ENCODE results near the gene GDPGP1. TPM values are rescaled to one million over a fixed set of nuclear protein-coding genes. Genes with fewer than 3 reads are reported as not detected.

Gene GDPGP1
- total RNA-seq, 4 donors from 2014 or later: 2.6 to 5.5 (median 3.9) TPM

GRCh38 chr15:90194655-90195054, 39.4 kb upstream of the GDPGP1 start:
- 78 to 80% methylated on average over 2 of the region's 2 CpGs for WGBS, 2 donors
- intact Hi-C loops (cut with DNase I; ENCODE audit: low total_unique reads): no loop called here
- no peak overlapping the region for H3K4me3 ChIP-seq (ENCODE audit: low read depth, poor library complexity, severe bottlenecking)
- TF ChIP-seq CTCF (IDR thresholded peaks at IDR 0.05): no peak
- no peak for DNase-seq (ENCODE audit: low spot score in 2 of 2)

GRCh38 chr15:90200534-90201129, 33.4 kb upstream of the GDPGP1 start:
- peak overlapping the region; percentile 60 for H3K4me3 ChIP-seq (ENCODE audit: low read depth, poor library complexity, severe bottlenecking)
- intact Hi-C loops (cut with DNase I; ENCODE audit: low total_unique reads): no loop called here
- WGBS, 2 donors: 11% methylated on average over 21 to 23 of the region's 24 CpGs
- no peak for TF ChIP-seq POLR2A (IDR thresholded peaks at IDR 0.05)
- TF ChIP-seq CTCF (IDR thresholded peaks at IDR 0.05): no peak
- no peak for DNase-seq (ENCODE audit: low spot score in 2 of 2)

- peak within 1 kb of the TSS; percentile 60 for H3K4me3 ChIP-seq (ENCODE audit: low read depth, poor library complexity, severe bottlenecking)
- peak in 1 of 2 donors; percentile 94 for DNase-seq (ENCODE audit: low spot score in 2 of 2)
- TF ChIP-seq CTCF (IDR thresholded peaks at IDR 0.05) (no peak), POLR2A (IDR thresholded peaks at IDR 0.05) (no peak)
- WGBS, 2 donors: 1 to 2% methylated on average over 18 to 25 of the region's 88 CpGs
- intact Hi-C loops (cut with DNase I; ENCODE audit: low total_unique reads): no loop called here
Observed at GRCh38 chr15:90201130-90201943, 32.7 kb upstream of the GDPGP1 start, which contains the start of gene SEMA4B. SEMA4B (plus strand) TSS chr15:90201330; CDS start chr15:90201579, 249 bp downstream.

GRCh38 chr15:90201944-90202375, 32.0 kb upstream of the GDPGP1 start:
- no peak for TF ChIP-seq POLR2A (IDR thresholded peaks at IDR 0.05)
- no peak for TF ChIP-seq CTCF (IDR thresholded peaks at IDR 0.05)
- intact Hi-C loops (cut with DNase I; ENCODE audit: low total_unique reads): no loop called here
- peak overlapping the region; percentile 60 for H3K4me3 ChIP-seq (ENCODE audit: low read depth, poor library complexity, severe bottlenecking)
- DNase-seq (ENCODE audit: low spot score in 2 of 2): no peak
- WGBS, 2 donors: 6 to 8% methylated on average over 24 to 25 of the region's 25 CpGs

GRCh38 chr15:90202929-90203328, 31.1 kb upstream of the GDPGP1 start:
- no peak overlapping the region for H3K4me3 ChIP-seq (ENCODE audit: low read depth, poor library complexity, severe bottlenecking)
- DNase-seq (ENCODE audit: low spot score in 2 of 2): no peak
- TF ChIP-seq CTCF (IDR thresholded peaks at IDR 0.05): no peak
- TF ChIP-seq POLR2A (IDR thresholded peaks at IDR 0.05): no peak
- 67 to 73% methylated on average over 4 of the region's 4 CpGs for WGBS, 2 donors
- intact Hi-C loops (cut with DNase I; ENCODE audit: low total_unique reads): no loop called here
